ENCODE results near the gene HHLA2. TPM values are rescaled to one million over a fixed set of nuclear protein-coding genes. Genes with fewer than 3 reads are reported as not detected.

The HHLA2 gene
- total RNA-seq, 1 experiment from 2014 or later, result not detected

DNA sequence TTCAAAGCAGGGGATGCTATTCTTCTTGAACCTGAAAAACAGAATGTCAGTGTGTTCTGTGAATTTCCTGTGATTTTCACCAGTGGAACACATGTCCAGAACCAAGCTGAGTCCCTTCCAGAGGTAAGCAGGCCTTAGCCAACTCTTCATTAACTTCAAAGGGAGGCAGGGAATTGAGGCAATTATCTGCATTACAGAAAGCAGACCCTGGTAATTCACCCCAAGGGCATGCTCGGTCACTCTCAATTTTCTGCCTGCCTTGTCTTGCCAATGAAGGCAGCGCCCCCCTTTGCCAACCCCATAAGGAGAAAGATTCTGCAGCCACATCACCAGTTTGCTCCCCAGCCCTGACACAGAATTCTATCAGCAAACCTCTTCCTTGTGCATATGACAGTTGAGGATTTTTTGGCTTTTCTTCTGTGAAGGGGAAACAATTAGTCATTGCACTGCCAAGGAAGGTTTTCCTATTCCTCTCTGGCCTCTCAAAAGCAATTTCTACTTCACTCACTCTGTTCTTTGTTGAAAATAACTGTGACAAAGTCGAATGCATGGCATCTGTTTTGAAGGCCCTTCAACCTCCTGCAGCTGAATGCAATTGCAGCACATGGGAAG lies 85.3 kb downstream of the HHLA2 start:
- Histone ChIP-seq H2AFZ (ENCODE audit: low read length) (no peak overlapping the region), H3K9me2 (replicated peaks; ENCODE audit: low read length) (no peaks in the 10 kb centered on the region), H3K4me3 (ENCODE audit: low read length) (no peak overlapping the region), H3K79me2 (ENCODE audit: low read length) (no peaks in the 10 kb centered on the region), H4K20me1 (ENCODE audit: low read length) (no peaks in the 10 kb centered on the region), H3K36me3 (ENCODE audit: low read depth, low read length) (no peaks in the 10 kb centered on the region), H3K27me3 (ENCODE audit: low read length) (no peaks in the 10 kb centered on the region), H3K27ac (ENCODE audit: low read length) (no peak overlapping the region), H3K9ac (ENCODE audit: low read length) (no peak overlapping the region), H3K4me1 (ENCODE audit: insufficient read depth, low read length) (peaks cover 22% of the 10 kb centered on the region), H3K9me3 (ENCODE audit: low read length) (no peaks in the 10 kb centered on the region), H3F3A (ENCODE audit: low read length, unreplicated experiment) (no peaks in the 10 kb centered on the region), H3K4me2 (ENCODE audit: low read length) (no peak overlapping the region)
- BruUV-seq (replicated peaks), result no TSS peak
- POLR2A ChIA-PET (ENCODE audit: unreplicated experiment), result no interaction called here
- TF ChIP-seq, protein P1, sequence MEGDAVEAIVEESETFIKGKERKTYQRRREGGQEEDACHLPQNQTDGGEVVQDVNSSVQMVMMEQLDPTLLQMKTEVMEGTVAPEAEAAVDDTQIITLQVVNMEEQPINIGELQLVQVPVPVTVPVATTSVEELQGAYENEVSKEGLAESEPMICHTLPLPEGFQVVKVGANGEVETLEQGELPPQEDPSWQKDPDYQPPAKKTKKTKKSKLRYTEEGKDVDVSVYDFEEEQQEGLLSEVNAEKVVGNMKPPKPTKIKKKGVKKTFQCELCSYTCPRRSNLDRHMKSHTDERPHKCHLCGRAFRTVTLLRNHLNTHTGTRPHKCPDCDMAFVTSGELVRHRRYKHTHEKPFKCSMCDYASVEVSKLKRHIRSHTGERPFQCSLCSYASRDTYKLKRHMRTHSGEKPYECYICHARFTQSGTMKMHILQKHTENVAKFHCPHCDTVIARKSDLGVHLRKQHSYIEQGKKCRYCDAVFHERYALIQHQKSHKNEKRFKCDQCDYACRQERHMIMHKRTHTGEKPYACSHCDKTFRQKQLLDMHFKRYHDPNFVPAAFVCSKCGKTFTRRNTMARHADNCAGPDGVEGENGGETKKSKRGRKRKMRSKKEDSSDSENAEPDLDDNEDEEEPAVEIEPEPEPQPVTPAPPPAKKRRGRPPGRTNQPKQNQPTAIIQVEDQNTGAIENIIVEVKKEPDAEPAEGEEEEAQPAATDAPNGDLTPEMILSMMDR (conservative IDR thresholded peaks at IDR 0.05; ENCODE audit: low read depth, low read length), result no peak
- TF ChIP-seq EZH2 (IDR thresholded peaks at IDR 0.05; ENCODE audit: low read length, unreplicated experiment), result no peak
- TF ChIP-seq EZH2phosphoT487 (IDR thresholded peaks at IDR 0.05; ENCODE audit: borderline replicate concordance, low read length), result no peak
- intact Hi-C loops (cut with micrococcal nuclease), result no loop called here
- CTCF ChIA-PET, result no interaction called here
- ATAC-seq (no peak), DNase-seq (no peak)

DNA sequence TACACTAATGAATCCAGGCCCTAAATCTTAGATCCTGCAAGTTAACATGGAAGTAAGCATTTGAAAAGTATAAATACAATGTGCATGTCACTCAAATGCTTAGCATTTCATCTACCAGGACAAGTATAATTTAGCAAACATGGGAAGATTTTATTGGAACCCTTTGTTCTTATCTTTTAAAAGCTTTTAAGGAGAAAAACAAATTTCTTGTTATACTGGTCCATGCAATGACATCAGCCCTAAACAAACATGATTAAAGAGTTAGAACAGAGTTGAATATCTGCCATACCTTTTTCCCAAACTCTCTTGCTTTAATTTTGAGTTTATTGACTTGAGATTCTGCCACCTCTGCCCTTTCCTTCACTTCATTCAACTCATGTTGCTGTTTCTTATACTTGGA lies 87.0 kb downstream of the HHLA2 start:
- Histone ChIP-seq H3K36me3 (ENCODE audit: low read depth, low read length) (no peaks in the 10 kb centered on the region), H3K4me1 (ENCODE audit: insufficient read depth, low read length) (peaks cover 22% of the 10 kb centered on the region), H3F3A (ENCODE audit: low read length, unreplicated experiment) (no peaks in the 10 kb centered on the region), H4K20me1 (ENCODE audit: low read length) (no peaks in the 10 kb centered on the region), H3K9me3 (ENCODE audit: low read length) (no peaks in the 10 kb centered on the region), H3K27me3 (ENCODE audit: low read length) (no peaks in the 10 kb centered on the region), H2AFZ (ENCODE audit: low read length) (no peak overlapping the region), H3K9ac (ENCODE audit: low read length) (no peak overlapping the region), H3K79me2 (ENCODE audit: low read length) (no peaks in the 10 kb centered on the region), H3K27ac (ENCODE audit: low read length) (peak overlapping the region; percentile 16), H3K9me2 (replicated peaks; ENCODE audit: low read length) (no peaks in the 10 kb centered on the region), H3K4me2 (ENCODE audit: low read length) (peak overlapping the region; percentile 20), H3K4me3 (ENCODE audit: low read length) (no peak overlapping the region)
- peak; percentile 68 for DNase-seq
- intact Hi-C loops (cut with micrococcal nuclease), result no loop called here
- POLR2A ChIA-PET (ENCODE audit: unreplicated experiment), result no interaction called here
- CTCF ChIA-PET, result no interaction called here
- peak; percentile 89 for ATAC-seq
- TF ChIP-seq EZH2phosphoT487 (IDR thresholded peaks at IDR 0.05; ENCODE audit: borderline replicate concordance, low read length) (no peak), EZH2 (IDR thresholded peaks at IDR 0.05; ENCODE audit: low read length, unreplicated experiment) (no peak)
- TF ChIP-seq, protein P1 (conservative IDR thresholded peaks at IDR 0.05; ENCODE audit: low read depth, low read length), result no peak
- no TSS peak for BruUV-seq (replicated peaks)

DNA sequence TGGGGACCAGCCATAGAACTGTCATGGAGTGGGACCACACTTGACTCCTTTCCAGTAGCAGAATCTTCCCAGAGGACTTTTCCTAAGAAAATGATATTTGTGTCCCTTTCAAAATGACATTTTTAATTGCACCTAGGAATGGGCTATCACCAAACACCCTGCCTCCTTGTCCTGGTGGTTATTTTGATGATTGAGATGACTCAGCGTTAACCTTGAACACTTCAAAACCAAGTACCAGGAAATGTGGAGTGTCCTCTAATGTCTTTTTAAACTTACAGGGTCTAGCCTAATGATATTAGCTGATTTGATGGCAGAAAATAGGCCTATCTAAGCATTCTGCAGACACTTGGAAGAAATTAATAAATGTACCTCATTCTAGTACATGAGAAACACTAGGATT lies 90.7 kb downstream of the HHLA2 start:
- Histone ChIP-seq H3K9ac (ENCODE audit: low read length) (no peak overlapping the region), H3K4me2 (ENCODE audit: low read length) (no peak overlapping the region), H3K4me3 (ENCODE audit: low read length) (no peak overlapping the region), H3K79me2 (ENCODE audit: low read length) (no peaks in the 10 kb centered on the region), H3K4me1 (ENCODE audit: insufficient read depth, low read length) (peaks cover 30% of the 10 kb centered on the region), H3K9me2 (replicated peaks; ENCODE audit: low read length) (0 out of 2 replicates have a peak, but pooled peaks cover 2% of the 10 kb centered on the region), H3F3A (ENCODE audit: low read length, unreplicated experiment) (no peaks in the 10 kb centered on the region), H4K20me1 (ENCODE audit: low read length) (no peaks in the 10 kb centered on the region), H3K9me3 (ENCODE audit: low read length) (no peaks in the 10 kb centered on the region), H3K27ac (ENCODE audit: low read length) (no peak overlapping the region), H3K36me3 (ENCODE audit: low read depth, low read length) (no peaks in the 10 kb centered on the region), H3K27me3 (ENCODE audit: low read length) (no peaks in the 10 kb centered on the region), H2AFZ (ENCODE audit: low read length) (no peak overlapping the region)
- DNase-seq (no peak), ATAC-seq (no peak)
- intact Hi-C loops (cut with micrococcal nuclease), result no loop called here
- ChIA-PET POLR2A (ENCODE audit: unreplicated experiment) (no interaction called here), CTCF (no interaction called here)
- TF ChIP-seq EZH2 (IDR thresholded peaks at IDR 0.05; ENCODE audit: low read length, unreplicated experiment) (no peak), EZH2phosphoT487 (IDR thresholded peaks at IDR 0.05; ENCODE audit: borderline replicate concordance, low read length) (no peak)
- TF ChIP-seq, protein P1 (conservative IDR thresholded peaks at IDR 0.05; ENCODE audit: low read depth, low read length), result no peak
- BruUV-seq (replicated peaks), result no TSS peak

Measured in PC-3 (cell line).